Measurements from ENCODE around the gene KLHL15.

The KLHL15 gene

GRCh38 chrX:24037729-24038128 lies 10.7 kb upstream of the KLHL15 start:
- Histone ChIP-seq H4K20me1 (ENCODE audit: insufficient read depth, low read length) (no peaks in the 10 kb centered on the region), H3K4me3 (ENCODE audit: low read depth in 1 of 2, low read length in 2 of 2) (no peak overlapping the region), H3K4me2 (ENCODE audit: insufficient read depth, low read length) (no peak overlapping the region), H3K4me1 (ENCODE audit: insufficient read depth, low read length) (no peaks in the 10 kb centered on the region), H3K27ac (ENCODE audit: low read length) (no peak overlapping the region), H3K9ac (ENCODE audit: low read depth, low read length) (no peak overlapping the region), H3K79me2 (ENCODE audit: insufficient read depth, low read length) (no peaks in the 10 kb centered on the region), H3K9me3 (ENCODE audit: insufficient read depth, low read length, severe bottlenecking) (no peaks in the 10 kb centered on the region), H2AFZ (ENCODE audit: low read depth, low read length) (no peak overlapping the region), H3K36me3 (ENCODE audit: insufficient read depth, low read length) (no peaks in the 10 kb centered on the region), H3K27me3 (ENCODE audit: insufficient read depth, low read length, poor library complexity) (no peaks in the 10 kb centered on the region)
- ATAC-seq (ENCODE audit: insufficient read depth, low read depth) (no peak), DNase-seq (no peak)
- TF ChIP-seq EZH2 (IDR thresholded peaks at IDR 0.05; ENCODE audit: borderline replicate concordance, low read depth, low read length, severe bottlenecking) (no peak), CTCF (IDR thresholded peaks at IDR 0.05; ENCODE audit: borderline replicate concordance, extremely low read depth, low read length, poor library complexity, severe bottlenecking) (no peak)

GRCh38 chrX:24034485-24034884 lies 7.5 kb upstream of the KLHL15 start:
- Histone ChIP-seq H3K9me3 (ENCODE audit: insufficient read depth, low read length, severe bottlenecking) (no peaks in the 10 kb centered on the region), H3K27ac (ENCODE audit: low read length) (no peak overlapping the region), H3K79me2 (ENCODE audit: insufficient read depth, low read length) (no peaks in the 10 kb centered on the region), H3K27me3 (ENCODE audit: insufficient read depth, low read length, poor library complexity) (no peaks in the 10 kb centered on the region), H3K4me3 (ENCODE audit: low read depth in 1 of 2, low read length in 2 of 2) (no peak overlapping the region), H3K36me3 (ENCODE audit: insufficient read depth, low read length) (no peaks in the 10 kb centered on the region), H3K9ac (ENCODE audit: low read depth, low read length) (no peak overlapping the region), H2AFZ (ENCODE audit: low read depth, low read length) (no peak overlapping the region), H3K4me2 (ENCODE audit: insufficient read depth, low read length) (no peak overlapping the region), H4K20me1 (ENCODE audit: insufficient read depth, low read length) (no peaks in the 10 kb centered on the region), H3K4me1 (ENCODE audit: insufficient read depth, low read length) (no peaks in the 10 kb centered on the region)
- TF ChIP-seq CTCF (IDR thresholded peaks at IDR 0.05; ENCODE audit: borderline replicate concordance, extremely low read depth, low read length, poor library complexity, severe bottlenecking): no peak
- TF ChIP-seq EZH2 (IDR thresholded peaks at IDR 0.05; ENCODE audit: borderline replicate concordance, low read depth, low read length, severe bottlenecking): no peak
- DNase-seq (no peak), ATAC-seq (ENCODE audit: insufficient read depth, low read depth) (no peak)

GRCh38 chrX:24030597-24030996 lies 3.6 kb upstream of the KLHL15 start:
- no peak for TF ChIP-seq CTCF (IDR thresholded peaks at IDR 0.05; ENCODE audit: borderline replicate concordance, extremely low read depth, low read length, poor library complexity, severe bottlenecking)
- no peak for TF ChIP-seq EZH2 (IDR thresholded peaks at IDR 0.05; ENCODE audit: borderline replicate concordance, low read depth, low read length, severe bottlenecking)
- H2AFZ ChIP-seq (ENCODE audit: low read depth, low read length): no peak overlapping the region
- H3K27me3 ChIP-seq (ENCODE audit: insufficient read depth, low read length, poor library complexity): no peaks in the 10 kb centered on the region
- H3K4me3 ChIP-seq (ENCODE audit: low read depth in 1 of 2, low read length in 2 of 2): no peak overlapping the region
- H3K36me3 ChIP-seq (ENCODE audit: insufficient read depth, low read length): no peaks in the 10 kb centered on the region
- no peak overlapping the region for H3K27ac ChIP-seq (ENCODE audit: low read length)
- H3K4me1 ChIP-seq (ENCODE audit: insufficient read depth, low read length): peaks cover 8% of the 10 kb centered on the region; the same call in 1 of the 2 replicates
- no peaks in the 10 kb centered on the region for H4K20me1 ChIP-seq (ENCODE audit: insufficient read depth, low read length)
- ATAC-seq (ENCODE audit: insufficient read depth, low read depth) (no peak), DNase-seq (no peak)
- H3K79me2 ChIP-seq (ENCODE audit: insufficient read depth, low read length): no peaks in the 10 kb centered on the region
- no peaks in the 10 kb centered on the region for H3K9me3 ChIP-seq (ENCODE audit: insufficient read depth, low read length, severe bottlenecking)
- H3K4me2 ChIP-seq (ENCODE audit: insufficient read depth, low read length): no peak overlapping the region
- H3K9ac ChIP-seq (ENCODE audit: low read depth, low read length): no peak overlapping the region

- TF ChIP-seq EZH2 (IDR thresholded peaks at IDR 0.05; ENCODE audit: borderline replicate concordance, low read depth, low read length, severe bottlenecking) (no peak), CTCF (IDR thresholded peaks at IDR 0.05; ENCODE audit: borderline replicate concordance, extremely low read depth, low read length, poor library complexity, severe bottlenecking) (no peak)
- Histone ChIP-seq H3K4me2 (ENCODE audit: insufficient read depth, low read length) (no peak overlapping the region), H2AFZ (ENCODE audit: low read depth, low read length) (no peak overlapping the region), H3K9me3 (ENCODE audit: insufficient read depth, low read length, severe bottlenecking) (no peaks in the 10 kb centered on the region), H3K9ac (ENCODE audit: low read depth, low read length) (no peak overlapping the region), H3K4me3 (ENCODE audit: low read depth in 1 of 2, low read length in 2 of 2) (no peak overlapping the region), H3K79me2 (ENCODE audit: insufficient read depth, low read length) (peaks cover 21% of the 10 kb centered on the region), H3K36me3 (ENCODE audit: insufficient read depth, low read length) (no peaks in the 10 kb centered on the region), H4K20me1 (ENCODE audit: insufficient read depth, low read length) (no peaks in the 10 kb centered on the region; the same call in 1 of the 2 replicates), H3K4me1 (ENCODE audit: insufficient read depth, low read length) (peaks cover 13% of the 10 kb centered on the region; the same call in 1 of the 2 replicates), H3K27ac (ENCODE audit: low read length) (no peak overlapping the region), H3K27me3 (ENCODE audit: insufficient read depth, low read length, poor library complexity) (no peaks in the 10 kb centered on the region)
- no peak for DNase-seq
- ATAC-seq (ENCODE audit: insufficient read depth, low read depth): no peak
Measured at GRCh38 chrX:24027985-24028384, 999 bp upstream of the KLHL15 start.

Measured in DND-41 (cell line).